HG03196 (cell line): ENCODE data around the gene ADRA2B.

Experiments
- ATAC-seq: cut with Tn5 transposase; IDR thresholded peaks from one replicate; pipeline ENCODE4 v1.9.1; 2021; ENCODE audit not compliant: unreplicated experiment

Gene ADRA2B

DNA sequence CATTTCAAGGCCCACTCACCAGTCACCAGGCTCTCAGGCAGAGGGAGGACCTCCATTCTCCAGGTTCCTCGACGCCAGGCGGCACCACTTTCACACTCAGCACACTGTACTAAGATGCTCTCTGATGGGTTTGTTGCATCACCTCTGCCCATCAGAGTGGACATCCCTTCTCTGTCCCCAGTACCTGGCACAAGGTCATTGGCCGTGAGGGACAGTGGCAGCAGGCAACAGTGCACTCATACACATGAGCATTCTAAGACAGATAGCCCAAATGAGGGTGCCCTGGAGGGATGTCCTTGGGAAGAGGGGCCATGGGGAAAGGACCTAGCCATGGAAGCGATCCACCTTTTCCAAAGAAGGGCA lies 3.0 kb upstream of the ADRA2B start:
- no peak for ATAC-seq

DNA sequence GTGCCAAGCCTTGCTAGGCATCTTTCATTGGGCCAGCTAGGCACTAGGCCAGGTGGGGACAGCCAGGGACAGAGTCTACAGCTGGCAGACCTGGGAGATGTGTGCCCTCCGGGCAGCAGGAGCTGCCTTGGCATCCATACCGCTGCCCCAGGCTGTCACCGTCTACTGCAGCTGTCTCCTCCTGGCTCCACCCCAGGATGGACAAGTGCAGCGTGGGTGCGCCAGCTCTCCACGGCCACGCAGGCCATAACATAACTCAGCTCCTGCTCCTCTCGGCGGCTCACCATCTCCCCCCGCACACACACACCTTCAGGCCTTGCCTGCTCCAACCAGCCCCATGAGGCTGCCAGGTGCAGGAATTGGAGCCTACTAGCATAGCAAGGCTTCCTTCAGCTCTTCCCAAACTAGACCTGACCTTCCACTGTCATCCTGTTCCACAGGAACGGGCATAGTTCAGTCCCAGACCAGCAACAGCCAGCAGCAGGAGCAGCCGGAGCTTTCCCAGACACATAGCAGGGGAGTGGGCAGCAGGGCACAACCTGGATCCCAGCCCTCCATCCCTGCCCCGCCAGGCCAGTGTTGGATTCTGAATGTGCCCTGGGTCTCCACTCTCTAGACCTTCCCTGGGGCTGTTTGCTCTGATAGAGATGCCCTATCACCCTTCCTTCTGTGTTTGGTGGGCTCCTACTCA lies 2.5 kb upstream of the ADRA2B start:
- no peak for ATAC-seq

DNA sequence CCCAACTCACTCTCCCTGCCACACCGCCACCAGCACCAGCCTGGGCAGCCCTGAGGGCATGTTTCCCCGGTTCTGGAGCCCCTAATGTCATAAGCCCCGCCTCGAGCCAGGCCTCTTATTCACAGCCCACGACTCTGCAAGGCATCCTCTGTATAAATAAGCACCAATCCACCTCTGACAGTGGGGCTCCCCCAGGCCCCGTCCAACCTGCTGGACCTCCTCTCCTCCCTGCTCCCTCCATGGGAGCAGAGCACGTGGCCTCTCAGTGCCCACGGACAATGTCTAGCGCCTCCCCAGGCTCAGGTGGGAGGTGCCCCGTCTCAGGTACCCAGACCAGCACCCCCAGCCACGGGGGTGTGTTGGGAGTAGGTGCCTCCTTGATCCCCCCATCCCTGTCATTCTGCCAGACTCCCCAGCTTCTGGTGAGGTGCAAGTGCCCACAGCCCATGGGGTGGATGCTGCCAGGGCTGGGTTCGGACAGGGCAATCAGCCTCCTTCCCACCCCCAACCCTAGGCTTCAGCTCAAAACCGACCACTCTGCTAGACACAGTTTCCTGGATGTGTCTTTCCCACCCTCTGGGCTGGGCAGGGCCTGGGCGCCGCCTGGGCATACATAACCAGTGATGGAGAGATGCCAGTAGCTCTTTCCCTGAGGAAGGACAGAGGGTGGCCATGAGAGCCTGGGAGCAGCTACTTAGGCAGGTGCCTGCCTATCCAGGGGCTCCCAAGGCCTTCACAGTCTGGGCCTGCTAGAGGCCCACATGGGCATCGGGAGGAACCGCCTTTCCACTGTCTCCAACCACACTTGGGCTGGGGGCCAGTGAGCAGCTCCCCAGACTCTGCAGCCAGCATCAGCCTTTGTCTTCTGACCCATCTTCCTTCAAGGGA lies 1.6 kb upstream of the ADRA2B start:
- ATAC-seq = no peak

DNA sequence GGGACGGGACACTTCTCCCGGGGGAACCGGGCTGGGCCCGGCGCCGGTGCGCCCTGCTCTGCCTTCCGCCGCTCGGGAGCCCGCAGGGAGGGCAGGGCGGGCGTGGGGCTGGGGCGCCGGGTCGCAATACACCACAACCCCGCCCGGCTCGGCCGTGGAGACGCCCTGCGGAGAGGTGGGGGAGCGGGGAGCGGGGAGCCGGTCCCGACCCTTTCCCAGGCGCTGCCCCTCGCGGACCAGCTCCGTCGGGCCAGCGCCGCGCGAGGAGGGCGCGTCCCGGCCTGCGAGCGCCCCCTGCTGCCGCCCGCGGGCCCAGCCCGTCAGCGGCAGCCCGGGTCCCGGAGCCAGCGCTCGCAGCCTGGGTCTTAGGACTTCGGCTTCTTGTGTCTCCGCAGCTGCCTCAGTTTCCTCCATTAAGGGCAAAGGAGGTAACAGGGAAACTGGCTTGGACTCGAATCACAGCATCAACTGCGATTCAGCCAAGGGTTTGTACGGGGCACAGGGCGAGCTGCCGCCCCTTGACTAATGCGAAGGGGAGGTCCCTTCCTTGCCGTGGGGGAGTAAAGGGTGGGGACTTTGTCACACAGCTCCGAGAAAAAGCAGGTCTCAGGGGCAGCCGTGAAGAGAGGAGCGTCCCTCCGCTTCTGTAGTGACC lies 635 bp upstream of the ADRA2B start:
- ATAC-seq = peak; percentile 59

DNA sequence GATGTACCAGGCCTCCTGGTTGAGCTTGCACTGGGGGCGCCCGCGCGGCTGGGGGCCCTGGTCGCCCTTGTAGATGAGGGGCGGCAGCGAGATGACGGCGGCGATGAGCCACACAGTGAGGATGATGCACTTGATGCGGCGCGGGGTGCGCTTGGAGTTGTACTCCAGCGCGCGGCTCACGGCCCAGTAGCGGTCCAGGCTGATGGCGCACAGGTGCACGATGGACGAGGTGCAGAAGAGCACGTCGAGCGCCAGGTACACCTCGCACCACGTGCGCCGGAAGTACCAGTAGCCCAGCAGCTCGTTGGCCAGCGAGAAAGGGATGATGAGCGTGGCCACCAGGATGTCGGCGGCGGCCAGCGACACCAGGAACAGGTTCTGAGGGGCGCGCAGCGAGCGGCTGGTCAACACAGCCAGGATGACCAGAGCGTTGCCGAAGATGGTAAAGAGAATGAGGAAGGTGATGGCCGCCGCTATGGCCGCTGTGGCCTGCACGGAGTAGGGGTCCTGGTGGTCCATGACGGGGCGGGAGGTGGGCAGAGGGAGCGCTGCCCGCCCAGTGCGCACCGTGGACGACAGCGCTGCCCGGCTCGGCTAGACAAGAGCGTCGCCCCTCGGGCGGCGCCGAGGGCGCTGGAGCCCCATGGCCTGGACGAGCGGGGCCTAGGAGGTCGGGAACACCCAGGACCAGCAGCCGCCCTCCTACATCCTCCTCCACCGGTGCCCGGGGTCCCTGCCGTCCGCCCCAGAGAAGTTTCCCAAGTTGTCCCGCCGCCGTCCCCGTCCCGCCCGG lies 544 bp downstream of the ADRA2B start:
- no peak for ATAC-seq

DNA sequence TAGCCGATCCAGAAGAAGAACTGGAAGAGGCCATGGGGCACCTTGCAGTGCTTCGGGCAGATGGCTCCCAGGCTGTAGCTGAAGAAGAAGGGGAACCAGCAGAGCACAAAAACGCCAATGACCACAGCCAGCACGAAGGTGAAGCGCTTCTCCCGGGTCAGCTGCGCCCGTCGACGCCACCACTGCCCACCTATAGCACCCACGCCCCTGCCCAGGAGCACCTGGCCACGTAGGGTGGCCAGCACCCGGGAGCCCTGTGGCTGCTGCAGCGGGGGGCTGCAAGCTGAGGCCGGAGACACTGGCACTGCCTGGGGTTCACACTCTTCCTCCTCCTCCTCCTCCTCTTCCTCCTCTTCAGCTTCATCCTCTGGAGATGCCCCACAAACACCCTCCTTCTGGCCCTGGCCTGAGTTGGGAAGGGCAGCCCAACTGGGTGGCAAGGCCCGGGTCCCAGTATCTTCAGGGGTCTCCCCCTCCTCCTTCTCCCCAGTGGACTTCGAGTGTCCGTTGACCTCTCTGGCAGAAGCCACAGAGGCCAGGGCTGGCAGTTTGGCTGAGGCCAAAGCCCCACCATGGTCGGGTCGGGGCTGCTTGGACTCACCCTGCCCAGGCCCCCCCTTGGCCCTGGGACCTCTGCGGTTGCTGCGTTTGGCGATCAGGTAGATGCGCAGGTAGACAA lies 1.3 kb downstream of the ADRA2B start:
- ATAC-seq = no peak

DNA sequence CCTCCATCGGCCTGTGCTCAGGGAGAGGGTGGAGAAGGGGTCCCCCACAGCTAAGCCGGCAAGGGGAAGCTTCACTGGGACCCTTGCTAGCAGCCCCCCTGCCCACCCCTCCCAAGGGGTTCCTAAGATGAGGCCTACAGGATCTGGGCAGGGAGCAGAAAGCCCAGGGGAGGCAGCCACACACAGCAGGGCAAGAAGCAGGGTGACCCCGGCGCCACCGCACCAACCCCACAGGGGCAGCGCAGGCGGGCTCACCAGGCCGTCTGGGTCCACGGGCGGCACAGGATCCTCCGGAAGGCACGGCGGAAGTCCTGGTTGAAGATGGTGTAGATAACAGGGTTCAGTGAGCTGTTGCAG lies 1.8 kb downstream of the ADRA2B start:
- no peak for ATAC-seq

DNA sequence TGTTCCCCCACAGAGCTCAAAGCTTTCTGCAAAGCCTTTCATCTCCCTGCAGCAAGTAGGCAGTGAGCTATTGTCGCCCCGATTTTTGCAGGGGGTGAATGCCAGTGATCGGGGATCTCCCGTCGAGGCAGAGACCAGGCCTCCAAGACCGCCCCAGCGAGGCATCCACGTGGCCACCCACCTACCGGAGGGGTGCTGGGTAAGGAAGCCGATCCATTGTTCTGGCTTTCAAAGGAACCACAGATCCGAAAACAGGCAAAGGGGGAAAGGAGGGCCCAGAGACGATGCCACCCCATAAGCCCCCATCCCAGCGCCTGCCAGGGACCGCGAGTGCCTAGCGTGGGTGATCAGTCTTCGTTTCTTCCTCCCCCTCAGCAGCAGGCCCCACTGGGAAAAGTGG lies 2.4 kb downstream of the ADRA2B start:
- ATAC-seq = no peak

DNA sequence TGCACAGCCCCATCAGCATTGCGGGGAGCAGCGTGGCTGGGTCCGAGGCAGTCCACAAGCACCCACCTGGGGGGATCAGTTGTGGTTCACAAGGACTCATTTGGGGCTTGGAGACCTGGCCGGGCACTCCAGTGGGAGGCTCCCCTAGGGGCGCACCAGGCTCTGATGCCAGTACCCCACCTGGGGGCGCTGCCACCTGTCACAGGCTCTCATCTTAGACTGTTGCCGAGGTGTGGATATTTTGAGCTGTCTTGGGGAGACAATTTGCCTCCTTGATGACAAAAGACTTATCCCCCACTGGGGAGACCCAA lies 3.0 kb downstream of the ADRA2B start:
- no peak for ATAC-seq

DNA sequence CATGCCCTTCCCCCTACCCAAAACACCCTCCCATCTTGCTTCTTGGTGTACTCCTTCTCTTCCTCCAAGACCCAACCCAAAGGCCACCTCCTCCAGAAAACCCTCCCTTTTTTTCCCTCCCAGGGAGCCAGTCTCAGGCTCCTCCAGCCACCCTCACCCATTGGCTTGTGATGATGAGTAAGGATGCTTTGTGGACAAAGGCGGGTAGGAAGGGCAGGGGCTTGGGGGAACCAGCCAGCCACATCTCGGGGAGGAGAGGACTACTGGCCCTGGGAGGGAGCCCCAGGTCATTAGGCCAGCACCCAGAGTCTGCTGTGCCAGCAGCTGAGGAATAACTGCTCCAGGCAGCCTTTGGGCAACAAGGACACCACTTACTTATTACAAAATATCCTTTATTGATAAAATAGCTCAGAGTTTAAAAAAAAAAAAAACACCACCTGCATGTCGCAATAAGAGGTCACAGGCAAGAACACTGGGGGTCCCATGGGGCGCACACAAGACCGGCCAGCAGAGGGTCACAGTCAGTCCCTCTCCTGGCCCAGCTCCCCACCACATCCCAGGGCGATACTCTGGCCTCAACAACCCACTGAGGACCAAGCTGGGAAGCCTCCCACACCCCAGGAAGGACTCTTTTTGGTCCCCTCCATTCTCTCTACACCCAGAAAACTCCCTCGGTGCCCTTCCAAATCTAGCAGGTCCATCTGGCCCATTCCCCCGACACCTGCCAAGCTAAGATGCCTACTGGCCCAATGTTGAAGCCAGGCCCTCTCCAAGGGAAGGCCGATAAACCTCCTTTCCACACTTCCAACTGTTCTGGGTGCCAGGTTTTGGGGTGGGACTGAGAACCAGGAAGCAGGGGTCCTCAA lies 3.6 kb downstream of the ADRA2B start:
- no peak for ATAC-seq

DNA sequence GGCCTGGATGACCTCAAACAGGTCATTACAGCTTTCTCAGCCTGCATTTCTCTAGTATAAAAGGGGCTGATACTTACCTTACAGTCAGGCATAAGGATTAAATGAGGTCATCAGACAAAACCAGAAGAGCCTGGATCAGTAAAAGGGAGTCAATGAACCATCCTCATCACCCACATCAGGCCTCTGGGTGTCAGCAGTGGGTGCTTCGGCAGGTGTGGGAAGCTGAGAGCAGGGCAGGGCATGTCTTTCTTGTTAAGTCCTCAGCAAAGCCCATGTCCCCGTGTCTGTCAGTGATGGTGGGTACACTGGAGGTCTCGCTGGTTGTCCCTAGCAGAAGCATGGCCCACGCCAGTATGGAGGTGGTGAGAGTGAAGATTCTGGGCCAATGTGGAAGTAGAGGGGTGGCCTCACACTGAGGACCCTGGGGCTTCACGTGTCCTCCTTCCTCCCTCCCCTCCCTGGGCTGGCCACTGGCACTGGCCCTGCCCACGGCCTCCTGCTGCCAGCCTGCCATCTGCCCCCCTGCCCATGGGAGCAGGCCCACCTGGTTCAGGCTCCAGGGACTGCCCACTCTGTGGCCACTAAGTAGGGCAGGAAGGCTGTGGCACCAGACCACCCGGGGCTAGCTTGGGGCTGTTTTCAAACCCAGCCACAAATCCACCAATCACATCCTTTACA lies 4.4 kb downstream of the ADRA2B start:
- ATAC-seq = no peak

DNA sequence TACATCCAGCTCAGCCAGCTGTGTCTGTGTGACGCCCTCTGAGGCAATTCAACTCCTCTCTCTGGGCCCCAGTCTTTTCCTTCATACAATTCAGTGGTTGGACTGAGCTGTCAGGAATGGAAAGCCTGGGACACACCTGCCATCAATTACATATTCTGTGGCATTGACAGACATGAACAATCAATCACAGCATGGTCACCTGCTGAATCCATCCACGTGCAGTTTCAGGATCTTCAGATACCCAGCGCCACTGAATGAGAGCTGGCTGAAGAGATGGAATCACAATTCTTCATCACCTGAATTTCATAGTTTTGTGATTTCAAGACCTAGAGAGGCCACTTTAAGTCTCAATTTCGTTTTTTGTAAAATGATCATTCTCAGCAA lies 5.1 kb downstream of the ADRA2B start:
- ATAC-seq = no peak

DNA sequence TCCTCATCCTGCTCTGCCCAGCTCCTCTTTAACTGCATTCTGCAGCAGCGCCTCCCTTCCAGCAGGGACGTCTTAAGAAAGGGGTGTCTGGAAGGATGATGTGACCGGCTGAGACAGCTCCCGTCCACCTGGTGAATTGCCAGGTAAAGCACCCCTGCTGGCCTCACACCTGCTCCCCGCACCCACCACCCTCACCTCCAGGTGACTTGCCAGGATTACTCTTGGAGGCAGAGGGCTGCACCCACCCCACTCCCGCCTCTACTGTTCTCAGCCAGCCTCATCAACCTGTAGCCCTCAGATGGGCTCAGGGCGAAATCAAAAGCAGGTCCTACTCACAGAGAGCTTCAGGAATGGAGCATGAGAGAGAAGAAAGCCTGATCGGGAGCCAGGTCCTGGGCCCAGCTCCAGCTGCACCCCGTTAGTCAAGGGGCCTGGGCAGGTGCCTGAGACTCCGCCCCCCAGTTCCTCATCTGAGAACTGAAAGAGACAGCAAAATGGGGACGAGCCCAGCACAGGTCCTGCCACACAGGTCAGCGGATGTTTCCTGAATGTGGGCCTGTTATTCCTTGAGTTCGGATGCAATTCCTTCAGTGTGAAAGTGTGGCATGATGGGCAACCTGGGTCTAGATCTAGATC lies 5.6 kb downstream of the ADRA2B start:
- no peak for ATAC-seq

DNA sequence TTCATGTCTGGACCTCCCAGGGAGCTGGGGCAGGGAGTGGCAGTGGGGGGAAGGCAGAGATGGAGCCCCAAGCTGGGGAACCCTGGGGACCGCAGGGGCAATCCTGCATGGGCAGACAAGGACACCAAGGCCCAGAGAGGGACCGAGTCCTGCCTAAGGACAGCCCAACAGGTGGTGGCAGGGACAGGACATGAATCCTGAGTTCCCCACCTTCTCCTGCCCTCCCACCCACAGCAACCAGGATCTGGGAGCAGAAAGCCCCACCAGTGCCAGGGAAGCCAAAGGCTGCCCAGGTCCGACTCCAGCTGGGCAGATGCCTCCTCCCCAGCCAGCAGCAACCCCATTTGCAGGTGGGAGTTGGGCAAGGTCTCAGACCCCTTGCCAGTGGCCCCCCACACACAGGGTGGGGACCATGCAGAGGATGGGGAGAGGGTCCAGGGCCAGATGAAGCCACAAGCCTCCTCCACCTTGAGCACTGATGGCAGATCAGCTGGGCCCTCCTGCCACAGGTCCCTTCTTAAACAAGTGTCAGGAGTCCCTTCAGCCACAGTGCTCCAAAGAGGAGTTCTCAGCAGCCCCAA lies 6.3 kb downstream of the ADRA2B start:
- no peak for ATAC-seq

DNA sequence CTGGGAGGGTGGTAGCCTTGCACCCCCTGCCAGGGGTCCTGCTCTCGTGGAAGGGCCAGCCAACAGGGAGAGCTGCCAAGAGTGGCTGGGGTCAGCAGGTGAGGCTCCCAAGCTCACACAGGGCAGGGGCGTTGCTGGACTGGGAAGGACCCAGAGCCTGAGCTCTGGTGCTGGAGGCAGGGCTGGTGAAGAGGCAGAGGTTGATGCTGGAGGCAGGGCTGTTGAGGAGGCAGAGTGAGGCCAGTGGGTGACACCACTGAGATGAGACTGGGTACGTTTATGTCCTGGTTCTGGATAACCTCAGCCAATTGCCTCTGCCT lies 7.0 kb downstream of the ADRA2B start:
- ATAC-seq = no peak

DNA sequence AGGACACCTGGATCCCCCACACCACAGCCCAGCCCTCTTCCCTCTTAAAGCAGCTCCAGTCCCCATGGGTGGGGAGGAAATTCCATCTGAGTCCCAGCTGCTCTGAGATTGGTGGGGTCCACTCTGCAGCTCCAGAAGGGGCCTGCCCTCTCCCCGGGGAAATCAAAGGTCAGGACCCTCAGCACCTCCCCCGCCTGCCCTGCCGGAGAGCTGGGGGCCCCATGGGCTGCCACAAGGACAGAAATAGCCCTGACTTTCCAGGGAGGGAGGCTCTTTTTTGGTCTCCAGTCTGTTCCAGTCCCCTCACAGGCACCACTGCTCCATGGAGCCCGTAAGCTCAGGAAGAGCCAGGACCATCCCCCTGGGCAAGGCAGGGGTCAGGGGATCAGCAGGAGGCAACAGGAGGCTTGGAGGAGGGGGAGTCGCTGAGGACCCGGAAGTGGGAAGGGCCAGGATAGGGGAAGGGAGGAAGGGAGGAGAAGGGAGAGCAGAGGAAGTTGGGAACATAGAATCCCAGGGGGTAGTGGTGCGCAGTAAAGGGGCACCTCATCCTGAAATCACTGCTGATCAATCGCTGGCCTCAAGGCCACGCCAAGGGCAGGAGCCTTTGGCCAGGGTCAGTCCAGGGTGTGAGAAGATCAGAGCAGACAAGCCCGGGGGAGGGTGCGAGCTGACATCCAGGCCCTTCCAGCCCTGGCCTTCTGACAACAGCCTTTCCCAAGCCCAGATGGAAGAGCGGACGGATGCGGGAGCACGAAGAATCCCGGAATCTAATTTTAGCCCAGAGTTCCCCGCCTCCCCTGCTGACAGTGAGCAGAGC lies 7.6 kb downstream of the ADRA2B start:
- ATAC-seq = no peak

DNA sequence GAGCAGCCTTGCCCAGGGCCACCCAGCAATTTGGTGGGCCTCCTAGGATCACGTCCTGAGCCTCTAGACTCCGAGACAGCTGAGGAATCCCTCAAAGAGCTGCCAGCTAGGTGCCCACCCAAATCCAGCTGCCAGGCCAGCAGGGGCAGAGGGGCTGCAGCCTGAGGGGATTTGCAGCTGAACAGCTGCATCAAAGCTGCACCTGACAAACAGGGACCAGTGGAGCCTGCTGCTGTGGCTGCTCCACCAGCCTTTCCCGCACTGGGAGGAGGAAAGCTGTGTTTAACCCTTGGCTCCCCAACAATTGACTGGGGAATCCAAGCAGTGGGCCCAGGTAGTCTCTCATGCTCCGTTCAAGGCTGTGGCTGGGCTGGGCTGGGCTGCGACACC lies 8.2 kb downstream of the ADRA2B start:
- ATAC-seq = no peak

DNA sequence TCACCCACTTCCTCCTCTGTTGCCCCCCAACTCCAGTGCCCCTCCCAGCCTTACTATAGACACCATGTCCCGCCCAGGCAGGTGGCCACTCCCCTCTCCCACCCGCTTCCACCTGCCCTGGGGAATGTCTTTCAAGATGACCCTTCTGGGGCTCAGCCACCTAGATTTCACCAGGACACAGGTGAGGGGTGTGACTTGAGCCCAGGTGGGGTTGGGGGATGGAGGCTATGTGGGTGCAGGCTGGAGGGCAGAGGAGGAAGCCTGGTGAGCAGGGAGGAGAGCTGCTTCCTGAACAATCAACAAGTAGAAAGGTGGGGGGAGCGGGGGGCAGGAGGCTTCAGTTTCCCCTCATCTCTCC lies 8.7 kb downstream of the ADRA2B start:
- ATAC-seq = no peak
